ENCODE measurements around the gene SPNS2.
A peak's percentile ranks its signal among the peaks of the same experiment; 100 is the strongest.

The SPNS2 gene

GRCh38 chr17:4498461-4499397 lies at the start of gene SPNS2:
TSS of gene SPNS2 (plus strand) at chr17:4498881. CDS start at chr17:4499048, 167 bp downstream.
- DNase-seq (ENCODE audit: low read depth in 2 of 2): peak; percentile 35 to 41

- no peak for DNase-seq (ENCODE audit: low read depth in 2 of 2)
These were observed 48.9 kb upstream of the SPNS2 start for GRCh38 chr17:4449736-4450135.

- no peak for DNase-seq (ENCODE audit: low read depth in 2 of 2)
These were observed 47.9 kb upstream of the SPNS2 start for GRCh38 chr17:4450710-4451316.

- DNase-seq (ENCODE audit: low read depth in 2 of 2): no peak
These were observed 44.7 kb upstream of the SPNS2 start for GRCh38 chr17:4453812-4454591.

GRCh38 chr17:4460661-4461060 lies 38.0 kb upstream of the SPNS2 start:
- no peak for DNase-seq (ENCODE audit: low read depth in 2 of 2)

GRCh38 chr17:4463818-4464476 lies 34.7 kb upstream of the SPNS2 start:
- no peak for DNase-seq (ENCODE audit: low read depth in 2 of 2)

GRCh38 chr17:4465786-4466185 lies 32.9 kb upstream of the SPNS2 start:
- DNase-seq (ENCODE audit: low read depth in 2 of 2): no peak

GRCh38 chr17:4467287-4467686 lies 31.4 kb upstream of the SPNS2 start:
- no peak for DNase-seq (ENCODE audit: low read depth in 2 of 2)

- no peak for DNase-seq (ENCODE audit: low read depth in 2 of 2)
These were observed 29.1 kb upstream of the SPNS2 start for GRCh38 chr17:4469552-4469951.

GRCh38 chr17:4472286-4472685 lies 26.4 kb upstream of the SPNS2 start:
- no peak for DNase-seq (ENCODE audit: low read depth in 2 of 2)

GRCh38 chr17:4474093-4474492 lies 24.6 kb upstream of the SPNS2 start:
- no peak for DNase-seq (ENCODE audit: low read depth in 2 of 2)

- no peak for DNase-seq (ENCODE audit: low read depth in 2 of 2)
These were observed 23.7 kb upstream of the SPNS2 start for GRCh38 chr17:4475001-4475400.

GRCh38 chr17:4475463-4475862 lies 23.2 kb upstream of the SPNS2 start:
- no peak for DNase-seq (ENCODE audit: low read depth in 2 of 2)

GRCh38 chr17:4476017-4476416 lies 22.7 kb upstream of the SPNS2 start:
- no peak for DNase-seq (ENCODE audit: low read depth in 2 of 2)

- no peak for DNase-seq (ENCODE audit: low read depth in 2 of 2)
These were observed 22.1 kb upstream of the SPNS2 start for GRCh38 chr17:4476511-4477070.

- DNase-seq (ENCODE audit: low read depth in 2 of 2): no peak
These were observed 21.4 kb upstream of the SPNS2 start for GRCh38 chr17:4477255-4477791.

GRCh38 chr17:4478318-4478830 lies 20.3 kb upstream of the SPNS2 start:
- no peak for DNase-seq (ENCODE audit: low read depth in 2 of 2)

GRCh38 chr17:4479340-4479981 lies 19.2 kb upstream of the SPNS2 start:
- no peak for DNase-seq (ENCODE audit: low read depth in 2 of 2)

GRCh38 chr17:4479982-4480751 lies 18.5 kb upstream of the SPNS2 start:
- no peak for DNase-seq (ENCODE audit: low read depth in 2 of 2)

Data from stimulated activated CD8-positive, alpha-beta memory T cell treated with anti-CD3 and anti-CD28 coated beads, Interleukin-2, amount 100 ng/mL, for 1 hour (primary cell).